Measurements from ENCODE around the gene FHOD1.

FHOD1 gene

GRCh38 chr16:67215706-67216105 is 31.6 kb downstream of the FHOD1 start:
- Histone ChIP-seq H3K27me3 (ENCODE audit: control insufficient read depth, insufficient read depth, low read length) (no peaks in the 10 kb centered on the region), H3K4me3 (ENCODE audit: low read length) (no peak overlapping the region), H3K4me1 (ENCODE audit: control insufficient read depth, insufficient read depth, low read length) (no peaks in the 10 kb centered on the region), H3K27ac (ENCODE audit: low read length) (no peak overlapping the region), H3K36me3 (ENCODE audit: control insufficient read depth, insufficient read depth, low read length) (no peaks in the 10 kb centered on the region), H3K9me3 (ENCODE audit: control insufficient read depth, insufficient read depth, low read length) (no peaks in the 10 kb centered on the region)
- WGBS (ENCODE audit: insufficient coverage, insufficient read length): no CpG with 5 or more reads among the region's 5 CpGs
- no peak for DNase-seq (ENCODE audit: low read depth, low spot score)

GRCh38 chr16:67213197-67214019 is 33.9 kb downstream of the FHOD1 start:
- no peaks in the 10 kb centered on the region for H3K27me3 ChIP-seq (ENCODE audit: control insufficient read depth, insufficient read depth, low read length)
- DNase-seq (ENCODE audit: low read depth, low spot score): no peak
- no peaks in the 10 kb centered on the region for H3K9me3 ChIP-seq (ENCODE audit: control insufficient read depth, insufficient read depth, low read length)
- no CpG with 5 or more reads among the region's 8 CpGs for WGBS (ENCODE audit: insufficient coverage, insufficient read length)
- H3K36me3 ChIP-seq (ENCODE audit: control insufficient read depth, insufficient read depth, low read length): no peaks in the 10 kb centered on the region
- H3K27ac ChIP-seq (ENCODE audit: low read length): no peak overlapping the region
- H3K4me1 ChIP-seq (ENCODE audit: control insufficient read depth, insufficient read depth, low read length): no peaks in the 10 kb centered on the region
- H3K4me3 ChIP-seq (ENCODE audit: low read length): no peak overlapping the region

- no peak overlapping the region for H3K27ac ChIP-seq (ENCODE audit: low read length)
- no peaks in the 10 kb centered on the region for H3K36me3 ChIP-seq (ENCODE audit: control insufficient read depth, insufficient read depth, low read length)
- no peak overlapping the region for H3K4me3 ChIP-seq (ENCODE audit: low read length)
- H3K4me1 ChIP-seq (ENCODE audit: control insufficient read depth, insufficient read depth, low read length): no peaks in the 10 kb centered on the region
- no peak for DNase-seq (ENCODE audit: low read depth, low spot score)
- H3K27me3 ChIP-seq (ENCODE audit: control insufficient read depth, insufficient read depth, low read length): no peaks in the 10 kb centered on the region
- H3K9me3 ChIP-seq (ENCODE audit: control insufficient read depth, insufficient read depth, low read length): no peaks in the 10 kb centered on the region
Observed at GRCh38 chr16:67212766-67213165, 34.5 kb downstream of the FHOD1 start.

- no peaks in the 10 kb centered on the region for H3K27me3 ChIP-seq (ENCODE audit: control insufficient read depth, insufficient read depth, low read length)
- no peaks in the 10 kb centered on the region for H3K36me3 ChIP-seq (ENCODE audit: control insufficient read depth, insufficient read depth, low read length)
- DNase-seq (ENCODE audit: low read depth, low spot score): no peak
- no peaks in the 10 kb centered on the region for H3K9me3 ChIP-seq (ENCODE audit: control insufficient read depth, insufficient read depth, low read length)
- WGBS (ENCODE audit: insufficient coverage, insufficient read length): no CpG with 5 or more reads among the region's 7 CpGs
- no peak overlapping the region for H3K27ac ChIP-seq (ENCODE audit: low read length)
- H3K4me3 ChIP-seq (ENCODE audit: low read length): no peak overlapping the region
- H3K4me1 ChIP-seq (ENCODE audit: control insufficient read depth, insufficient read depth, low read length): peaks cover 4% of the 10 kb centered on the region; the same call in 1 of the 2 replicates
Observed at GRCh38 chr16:67211674-67212073, 35.6 kb downstream of the FHOD1 start.

GRCh38 chr16:67210069-67210937 is 37.0 kb downstream of the FHOD1 start:
- Histone ChIP-seq H3K4me1 (ENCODE audit: control insufficient read depth, insufficient read depth, low read length) (peaks cover 4% of the 10 kb centered on the region; the same call in 1 of the 2 replicates), H3K9me3 (ENCODE audit: control insufficient read depth, insufficient read depth, low read length) (no peaks in the 10 kb centered on the region), H3K27me3 (ENCODE audit: control insufficient read depth, insufficient read depth, low read length) (no peaks in the 10 kb centered on the region), H3K36me3 (ENCODE audit: control insufficient read depth, insufficient read depth, low read length) (no peaks in the 10 kb centered on the region), H3K4me3 (ENCODE audit: low read length) (no peak overlapping the region), H3K27ac (ENCODE audit: low read length) (no peak overlapping the region)
- no peak for DNase-seq (ENCODE audit: low read depth, low spot score)
- no CpG with 5 or more reads among the region's 25 CpGs for WGBS (ENCODE audit: insufficient coverage, insufficient read length)

GRCh38 chr16:67209565-67209964 is 37.7 kb downstream of the FHOD1 start:
- no peaks in the 10 kb centered on the region for H3K9me3 ChIP-seq (ENCODE audit: control insufficient read depth, insufficient read depth, low read length)
- no CpG with 5 or more reads among the region's 8 CpGs for WGBS (ENCODE audit: insufficient coverage, insufficient read length)
- no peak for DNase-seq (ENCODE audit: low read depth, low spot score)
- peaks cover 4% of the 10 kb centered on the region; the same call in 1 of the 2 replicates for H3K4me1 ChIP-seq (ENCODE audit: control insufficient read depth, insufficient read depth, low read length)
- no peaks in the 10 kb centered on the region for H3K27me3 ChIP-seq (ENCODE audit: control insufficient read depth, insufficient read depth, low read length)
- no peak overlapping the region for H3K27ac ChIP-seq (ENCODE audit: low read length)
- H3K36me3 ChIP-seq (ENCODE audit: control insufficient read depth, insufficient read depth, low read length): no peaks in the 10 kb centered on the region
- H3K4me3 ChIP-seq (ENCODE audit: low read length): no peak overlapping the region

GRCh38 chr16:67208154-67208896 is 39.0 kb downstream of the FHOD1 start:
- no peak for DNase-seq (ENCODE audit: low read depth, low spot score)
- Histone ChIP-seq H3K27me3 (ENCODE audit: control insufficient read depth, insufficient read depth, low read length) (no peaks in the 10 kb centered on the region), H3K36me3 (ENCODE audit: control insufficient read depth, insufficient read depth, low read length) (peaks cover 2% of the 10 kb centered on the region; the same call in 1 of the 2 replicates), H3K9me3 (ENCODE audit: control insufficient read depth, insufficient read depth, low read length) (no peaks in the 10 kb centered on the region), H3K27ac (ENCODE audit: low read length) (no peak overlapping the region), H3K4me1 (ENCODE audit: control insufficient read depth, insufficient read depth, low read length) (peaks cover 4% of the 10 kb centered on the region; the same call in 1 of the 2 replicates), H3K4me3 (ENCODE audit: low read length) (no peak overlapping the region)
- WGBS (ENCODE audit: insufficient coverage, insufficient read length): no CpG with 5 or more reads among the region's 11 CpGs

GRCh38 chr16:67207249-67208091 is 39.8 kb downstream of the FHOD1 start:
- no peak overlapping the region for H3K4me3 ChIP-seq (ENCODE audit: low read length)
- H3K36me3 ChIP-seq (ENCODE audit: control insufficient read depth, insufficient read depth, low read length): peaks cover 6% of the 10 kb centered on the region; the same call in 1 of the 2 replicates
- DNase-seq (ENCODE audit: low read depth, low spot score): no peak
- H3K9me3 ChIP-seq (ENCODE audit: control insufficient read depth, insufficient read depth, low read length): no peaks in the 10 kb centered on the region
- WGBS (ENCODE audit: insufficient coverage, insufficient read length): no CpG with 5 or more reads among the region's 21 CpGs
- H3K27ac ChIP-seq (ENCODE audit: low read length): no peak overlapping the region
- H3K4me1 ChIP-seq (ENCODE audit: control insufficient read depth, insufficient read depth, low read length): peaks cover 4% of the 10 kb centered on the region; the same call in 1 of the 2 replicates
- no peaks in the 10 kb centered on the region for H3K27me3 ChIP-seq (ENCODE audit: control insufficient read depth, insufficient read depth, low read length)

- peaks cover 6% of the 10 kb centered on the region; the same call in 1 of the 2 replicates for H3K36me3 ChIP-seq (ENCODE audit: control insufficient read depth, insufficient read depth, low read length)
- no peak for DNase-seq (ENCODE audit: low read depth, low spot score)
- H3K27me3 ChIP-seq (ENCODE audit: control insufficient read depth, insufficient read depth, low read length): no peaks in the 10 kb centered on the region
- H3K27ac ChIP-seq (ENCODE audit: low read length): no peak overlapping the region
- WGBS (ENCODE audit: insufficient coverage, insufficient read length): no CpG with 5 or more reads among the region's 3 CpGs
- peaks cover 4% of the 10 kb centered on the region; the same call in 1 of the 2 replicates for H3K4me1 ChIP-seq (ENCODE audit: control insufficient read depth, insufficient read depth, low read length)
- no peaks in the 10 kb centered on the region for H3K9me3 ChIP-seq (ENCODE audit: control insufficient read depth, insufficient read depth, low read length)
- no peak overlapping the region for H3K4me3 ChIP-seq (ENCODE audit: low read length)
Observed at GRCh38 chr16:67206838-67207248, 40.4 kb downstream of the FHOD1 start.
